IgD-negative memory B cell (primary cell): ENCODE data around the gene ZBED1. TPM values are rescaled to one million over a fixed set of nuclear protein-coding genes. Genes with fewer than 3 reads are reported as not detected.
"Not testable (repeated sequence)": the region's sequence is repeated elsewhere in the genome, so short reads cannot be mapped to it uniquely, and the experiment has no call there.

Experiments used
- H3K27ac Mint-ChIP-seq, 3 donors: one replicate each; pipeline ENCODE4 v1.8.0; 2020 to 2022; ENCODE audit warnings: mild to moderate bottlenecking in 3 of 3, mixed read lengths in 3 of 3, moderate library complexity in 1 of 3
- H3K27me3 Mint-ChIP-seq: one replicate; pipeline ENCODE4 v1.8.0; 2021; ENCODE audit warnings: mixed read lengths
- H3K36me3 Mint-ChIP-seq: one replicate; pipeline ENCODE4 v1.8.0; 2020; ENCODE audit warnings: mild to moderate bottlenecking, mixed read lengths
- H3K4me1 Mint-ChIP-seq, 3 donors: one replicate each; pipeline ENCODE4 v1.8.0; 2020 to 2022; ENCODE audit warnings: mixed read lengths in 3 of 3, mild to moderate bottlenecking in 1 of 3
- H3K4me3 Mint-ChIP-seq, 4 donors: one replicate each; pipeline ENCODE4 v1.8.0; 2020 to 2022; ENCODE audit warnings: mild to moderate bottlenecking in 4 of 4, mixed read lengths in 4 of 4, moderate library complexity in 3 of 4
- H3K9me3 Mint-ChIP-seq, 3 donors: one replicate each; pipeline ENCODE4 v1.8.0; 2020 to 2021; ENCODE audit warnings: mixed read lengths in 3 of 3, mild to moderate bottlenecking in 1 of 3
- polyA plus RNA-seq: library from polyadenylated mRNA; unstranded; fragments of 300-500 nt; fragmentation: Illumina TruSeq; gene quantifications from one replicate; pipeline ENCODE4 v1.2.3, GENCODE V29; 2021

The ZBED1 gene
- polyA plus RNA-seq, 1 donor from 2014 or later, result 45.0 TPM

DNA sequence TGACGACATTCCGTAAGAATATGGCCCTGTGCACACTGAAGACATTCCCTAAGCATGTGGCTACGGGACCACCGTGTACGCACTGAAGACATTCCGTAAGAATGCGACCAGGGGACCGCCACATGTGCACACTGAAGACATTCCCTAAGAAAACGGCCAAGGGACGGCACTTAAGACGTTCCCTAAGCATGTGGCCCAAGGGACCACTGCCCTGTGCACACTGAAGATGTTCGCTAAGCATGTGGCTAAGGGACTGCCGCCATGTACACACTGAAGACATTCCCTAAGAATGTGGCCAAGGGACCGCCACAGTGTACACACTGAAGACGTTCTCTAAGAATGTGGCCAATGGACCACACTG, 21.4 kb downstream of the ZBED1 start:
- H3K9me3 Mint-ChIP-seq, result no peaks in the 10 kb centered on the region
- H3K27ac Mint-ChIP-seq, result no peak overlapping the region
- peaks cover 4% of the 10 kb centered on the region for H3K36me3 Mint-ChIP-seq
- H3K27me3 Mint-ChIP-seq, result no peaks in the 10 kb centered on the region
- peaks cover 3 to 7% (median 4%) of the 10 kb centered on the region in 3 donors for H3K4me1 Mint-ChIP-seq
- H3K4me3 Mint-ChIP-seq, result no peak overlapping the region

DNA sequence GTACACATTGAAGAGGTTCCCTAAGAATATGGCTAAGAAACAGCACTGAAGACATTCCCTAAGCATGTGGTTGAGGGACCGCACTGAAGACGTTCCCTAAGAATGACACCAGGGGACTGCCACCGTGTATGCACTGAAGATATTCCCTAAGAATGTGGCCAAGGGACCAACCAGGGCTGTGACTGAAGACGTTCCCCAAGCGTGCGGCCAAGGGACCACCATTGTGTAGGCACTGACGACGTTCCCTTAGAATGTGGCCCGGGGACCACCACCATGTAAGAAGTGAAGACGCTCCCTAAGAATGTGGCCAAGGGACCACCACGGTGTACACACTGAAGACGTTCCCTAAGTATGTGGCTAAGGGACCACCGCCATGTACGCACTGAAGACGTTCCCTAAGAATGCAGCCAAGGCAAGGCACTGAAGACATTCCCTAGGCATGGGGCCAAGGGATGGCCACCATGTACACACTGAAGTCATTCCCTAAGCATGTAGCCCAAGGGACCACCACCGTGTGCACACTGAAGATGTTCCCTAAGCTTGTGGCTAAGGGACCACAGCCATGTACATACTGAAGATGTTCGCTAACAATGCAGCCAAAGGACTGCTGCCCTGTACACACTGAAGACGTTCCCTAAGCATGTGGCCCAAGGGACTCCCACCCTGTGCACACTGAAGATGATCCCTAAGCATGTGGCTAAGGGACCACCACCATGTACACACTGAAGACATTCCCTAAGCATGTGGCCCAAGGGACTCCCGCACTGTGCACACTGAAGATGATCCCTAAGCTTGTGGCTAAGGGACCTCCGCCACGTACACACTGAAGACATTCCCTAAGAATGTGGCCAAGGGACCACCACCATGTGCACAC, 22.0 kb downstream of the ZBED1 start:
- no peaks in the 10 kb centered on the region for H3K27me3 Mint-ChIP-seq
- H3K9me3 Mint-ChIP-seq, result no peaks in the 10 kb centered on the region
- H3K4me1 Mint-ChIP-seq, result peaks cover 3 to 10% (median 4%) of the 10 kb centered on the region in 3 donors
- H3K27ac Mint-ChIP-seq, result no peak overlapping the region
- peaks cover 4% of the 10 kb centered on the region for H3K36me3 Mint-ChIP-seq
- peak overlapping the region in 1 of 4 donors; percentile 23 for H3K4me3 Mint-ChIP-seq

DNA sequence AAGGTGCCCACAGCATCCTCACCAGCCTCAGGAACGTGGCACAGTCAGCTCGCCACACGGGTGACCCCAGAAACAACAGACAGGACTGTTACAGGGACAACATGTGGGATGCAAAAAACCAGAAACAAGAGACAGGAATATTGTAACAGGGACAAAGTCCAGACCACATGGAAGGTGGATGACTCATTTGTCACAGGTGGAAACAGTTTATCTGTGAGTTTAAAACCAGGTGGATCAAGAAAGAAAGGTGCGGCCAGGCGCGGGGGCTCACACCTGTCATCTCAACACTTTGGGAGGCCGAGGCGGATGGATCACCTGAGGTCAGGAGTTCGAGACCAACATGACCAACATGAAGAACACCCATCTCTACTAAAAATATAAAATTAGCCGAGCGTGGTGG, 23.5 kb downstream of the ZBED1 start:
- not testable (repeated sequence) for H3K36me3 Mint-ChIP-seq, H3K27me3 Mint-ChIP-seq, H3K4me1 Mint-ChIP-seq, H3K9me3 Mint-ChIP-seq
- H3K27ac Mint-ChIP-seq, result peak overlapping the region in 1 of 3 donors; percentile 63
- H3K4me3 Mint-ChIP-seq, result peak overlapping the region in 1 of 4 donors; percentile 49

DNA sequence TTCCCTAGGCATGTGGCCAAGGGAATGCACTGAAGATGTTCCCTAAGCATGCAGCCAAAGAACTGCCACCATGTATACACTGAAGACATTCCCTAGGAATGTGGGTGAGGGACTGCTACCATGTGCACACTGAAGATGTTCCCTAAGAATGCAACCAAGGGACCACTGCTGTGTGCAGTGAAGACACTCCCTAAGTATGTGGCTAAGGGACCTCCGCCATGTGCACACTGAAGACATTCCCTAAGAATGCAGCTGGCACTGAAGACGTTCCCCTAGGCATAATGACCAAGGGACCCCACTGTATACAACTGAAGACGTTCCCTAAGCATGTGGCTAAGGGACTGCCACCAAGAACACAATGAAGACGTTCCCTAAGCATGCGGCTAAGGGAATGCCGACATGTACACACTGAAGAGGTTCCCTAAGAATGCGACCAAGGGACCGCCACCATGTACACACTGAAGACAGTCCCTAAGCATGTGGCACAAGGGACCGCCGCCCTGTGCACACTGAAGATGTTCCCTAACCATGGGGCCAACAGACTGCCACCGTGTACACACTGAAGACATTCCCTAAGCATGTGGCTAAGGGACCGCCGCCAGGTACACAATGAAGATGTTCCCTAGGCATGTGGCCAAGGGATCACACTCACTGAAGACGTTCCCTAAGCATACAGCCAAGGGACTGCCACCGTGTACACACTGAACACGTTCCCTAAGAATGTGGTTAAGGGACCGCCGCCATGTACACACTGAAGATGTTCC, 25.6 kb downstream of the ZBED1 start:
- no peak overlapping the region for H3K27ac Mint-ChIP-seq
- no peaks in the 10 kb centered on the region for H3K27me3 Mint-ChIP-seq
- H3K4me3 Mint-ChIP-seq, result no peak overlapping the region
- no peaks in the 10 kb centered on the region for H3K9me3 Mint-ChIP-seq
- peaks cover 3 to 10% (median 4%) of the 10 kb centered on the region in 3 donors for H3K4me1 Mint-ChIP-seq
- no peaks in the 10 kb centered on the region for H3K36me3 Mint-ChIP-seq

DNA sequence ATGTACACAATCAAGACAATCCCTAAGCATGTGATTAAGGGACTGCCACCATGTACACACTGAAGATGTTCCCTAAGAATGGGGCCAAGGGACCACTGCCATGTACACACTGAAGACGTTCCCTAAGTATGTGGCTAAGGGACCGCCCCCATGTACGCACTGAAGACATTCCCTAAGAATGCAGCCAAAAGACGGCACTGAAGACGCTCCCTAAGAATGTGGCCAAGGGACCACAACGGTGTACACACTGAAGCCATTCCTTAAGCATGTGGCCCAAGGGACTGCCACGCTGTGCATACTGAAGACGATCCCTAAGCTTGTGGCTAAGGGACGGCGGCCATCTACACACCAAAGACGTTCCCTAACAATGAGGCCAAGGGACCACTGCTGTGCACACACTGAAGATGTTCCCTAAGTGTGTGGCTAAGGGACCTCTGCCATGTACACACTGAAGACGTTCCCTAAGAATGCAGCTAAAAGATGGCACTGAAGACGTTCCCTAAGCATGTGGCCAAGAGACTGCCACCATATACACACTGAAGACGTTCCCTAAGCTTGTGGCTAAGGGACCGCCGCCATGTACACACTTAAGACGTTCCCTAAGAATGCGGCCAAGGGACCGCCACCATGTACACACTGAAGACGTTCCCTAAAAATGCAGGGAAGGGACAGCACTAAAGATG, 26.4 kb downstream of the ZBED1 start:
- peaks cover 0 to 3% (median 0%) of the 10 kb centered on the region in 3 donors for H3K9me3 Mint-ChIP-seq
- H3K27ac Mint-ChIP-seq, result no peak overlapping the region

DNA sequence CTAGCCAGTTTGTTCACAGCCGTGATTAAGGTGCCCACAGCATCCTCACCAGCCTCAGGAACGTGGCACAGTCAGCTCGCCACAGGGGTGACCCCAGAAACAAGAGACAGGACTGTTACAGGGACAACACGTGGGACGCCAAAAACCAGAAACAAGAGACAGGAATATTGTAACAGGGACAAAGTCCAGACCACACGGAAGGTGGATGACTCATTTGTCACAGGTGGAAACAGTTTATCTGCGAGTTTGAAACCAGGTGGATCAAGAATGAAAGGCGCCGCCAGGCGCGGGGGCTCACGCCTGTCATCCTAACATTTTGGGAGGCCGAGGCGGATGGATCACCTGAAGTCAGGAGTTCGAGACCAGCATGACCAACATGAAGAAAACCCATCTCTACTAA, 27.7 kb downstream of the ZBED1 start:
- H3K4me3 Mint-ChIP-seq, H3K9me3 Mint-ChIP-seq, H3K4me1 Mint-ChIP-seq, H3K27me3 Mint-ChIP-seq, H3K27ac Mint-ChIP-seq, H3K36me3 Mint-ChIP-seq: not testable (repeated sequence)

More for the DNA sequence above, 26.4 kb downstream of the ZBED1 start:
- Mint-ChIP-seq H3K4me1 (peaks cover 3 to 10% (median 4%) of the 10 kb centered on the region in 3 donors), H3K27me3 (no peaks in the 10 kb centered on the region), H3K4me3 (no peak overlapping the region), H3K36me3 (no peaks in the 10 kb centered on the region)

DNA sequence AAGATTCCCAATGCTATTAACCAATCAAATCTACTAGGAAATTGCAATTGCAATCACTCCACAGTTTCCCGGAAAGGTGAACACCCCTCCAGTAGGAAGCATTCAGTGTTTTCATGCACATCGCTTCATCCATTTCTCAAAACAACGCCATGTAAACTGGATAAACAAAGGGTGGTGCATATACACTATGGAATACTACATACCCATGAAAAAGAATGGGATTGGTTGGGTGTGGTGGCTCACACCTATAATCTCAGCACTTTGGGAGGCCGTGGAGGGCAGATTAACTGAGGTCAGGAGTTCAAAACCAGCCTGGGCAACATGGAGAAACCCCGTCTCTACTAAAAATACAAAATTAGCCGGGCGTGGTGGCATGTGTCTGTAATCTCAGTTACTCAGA, 29.1 kb downstream of the ZBED1 start:
- Mint-ChIP-seq H3K9me3 (peaks cover 0 to 3% (median 0%) of the 10 kb centered on the region in 3 donors), H3K36me3 (peaks cover 2% of the 10 kb centered on the region), H3K4me1 (peaks cover 1 to 12% (median 4%) of the 10 kb centered on the region in 3 donors), H3K27ac (no peak overlapping the region), H3K4me3 (no peak overlapping the region), H3K27me3 (no peaks in the 10 kb centered on the region)

DNA sequence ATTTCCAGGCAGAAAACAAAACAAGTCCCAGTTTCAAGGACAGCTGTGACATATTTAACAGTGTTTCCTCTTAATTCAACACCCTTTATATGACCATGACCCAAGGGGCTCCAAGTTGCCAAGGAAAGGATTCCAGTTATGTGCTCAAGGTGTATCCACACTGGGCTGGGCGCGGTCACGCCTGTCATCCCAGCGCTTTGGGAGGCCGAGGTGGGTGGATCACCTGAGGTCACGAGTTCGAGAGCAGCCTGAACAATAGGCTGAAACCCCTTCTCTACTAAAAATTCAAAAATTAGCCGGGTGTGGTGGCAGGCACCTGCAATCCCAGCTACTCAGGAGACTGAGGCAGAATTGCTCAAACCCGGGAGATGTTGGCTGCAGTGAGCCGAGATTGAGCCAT, 29.6 kb downstream of the ZBED1 start:
- H3K36me3 Mint-ChIP-seq, H3K9me3 Mint-ChIP-seq, H3K27ac Mint-ChIP-seq, H3K27me3 Mint-ChIP-seq, H3K4me3 Mint-ChIP-seq: not testable (repeated sequence)
- H3K4me1 Mint-ChIP-seq, result peaks cover 1 to 12% (median 4%) of the 10 kb centered on the region in 3 donors

DNA sequence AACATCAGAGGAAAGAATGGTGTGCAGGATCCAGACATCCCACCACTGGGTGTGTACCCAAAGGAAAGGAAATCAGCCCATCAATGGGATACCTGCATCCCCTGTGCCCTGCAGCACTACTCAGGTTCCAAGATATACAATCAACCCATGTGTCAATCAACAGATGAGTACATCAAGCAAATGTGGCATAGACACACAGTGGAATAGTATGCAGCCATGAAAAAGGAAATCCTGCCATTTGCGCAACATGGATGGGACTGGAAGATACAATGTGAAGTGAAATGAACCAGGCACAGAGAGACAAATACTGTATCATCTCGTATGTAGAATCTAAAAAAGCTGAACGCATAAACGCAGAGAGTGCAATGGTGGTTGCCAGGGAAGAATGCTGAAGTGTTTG, 30.9 kb downstream of the ZBED1 start:
- H3K4me3 Mint-ChIP-seq, result peak overlapping the region in 1 of 4 donors; percentile 43
- H3K36me3 Mint-ChIP-seq, H3K9me3 Mint-ChIP-seq, H3K27ac Mint-ChIP-seq, H3K27me3 Mint-ChIP-seq, H3K4me1 Mint-ChIP-seq: not testable (repeated sequence)

DNA sequence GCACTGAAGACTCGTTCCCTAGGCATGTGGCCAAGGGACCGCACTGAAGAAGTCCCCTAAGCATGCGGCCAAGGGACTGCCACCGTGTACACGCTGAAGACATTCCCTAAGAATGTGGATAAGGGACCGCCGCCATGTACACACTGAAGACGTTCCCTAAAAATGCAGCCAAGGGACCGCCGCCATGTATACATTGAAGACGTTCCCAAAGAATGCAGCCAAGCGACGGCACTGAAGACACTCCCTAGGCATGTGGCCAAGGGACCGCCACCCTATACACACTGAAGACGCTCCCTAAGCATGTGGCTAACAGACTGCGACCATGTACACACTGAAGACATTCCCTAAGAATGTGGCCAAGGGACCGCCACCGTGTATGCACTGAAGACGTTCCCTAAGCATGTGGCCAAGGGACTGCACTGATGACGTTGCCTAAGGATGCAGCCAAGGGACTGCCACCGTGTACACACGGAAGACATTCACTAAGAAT, 31.5 kb downstream of the ZBED1 start:
- H3K4me3 Mint-ChIP-seq, result no peak overlapping the region
- H3K4me1 Mint-ChIP-seq, result peaks cover 0 to 7% (median 5%) of the 10 kb centered on the region in 3 donors
- H3K9me3 Mint-ChIP-seq, result peaks cover 0 to 3% (median 0%) of the 10 kb centered on the region in 3 donors
- H3K27ac Mint-ChIP-seq, result no peak overlapping the region
- peaks cover 2% of the 10 kb centered on the region for H3K36me3 Mint-ChIP-seq
- no peaks in the 10 kb centered on the region for H3K27me3 Mint-ChIP-seq

DNA sequence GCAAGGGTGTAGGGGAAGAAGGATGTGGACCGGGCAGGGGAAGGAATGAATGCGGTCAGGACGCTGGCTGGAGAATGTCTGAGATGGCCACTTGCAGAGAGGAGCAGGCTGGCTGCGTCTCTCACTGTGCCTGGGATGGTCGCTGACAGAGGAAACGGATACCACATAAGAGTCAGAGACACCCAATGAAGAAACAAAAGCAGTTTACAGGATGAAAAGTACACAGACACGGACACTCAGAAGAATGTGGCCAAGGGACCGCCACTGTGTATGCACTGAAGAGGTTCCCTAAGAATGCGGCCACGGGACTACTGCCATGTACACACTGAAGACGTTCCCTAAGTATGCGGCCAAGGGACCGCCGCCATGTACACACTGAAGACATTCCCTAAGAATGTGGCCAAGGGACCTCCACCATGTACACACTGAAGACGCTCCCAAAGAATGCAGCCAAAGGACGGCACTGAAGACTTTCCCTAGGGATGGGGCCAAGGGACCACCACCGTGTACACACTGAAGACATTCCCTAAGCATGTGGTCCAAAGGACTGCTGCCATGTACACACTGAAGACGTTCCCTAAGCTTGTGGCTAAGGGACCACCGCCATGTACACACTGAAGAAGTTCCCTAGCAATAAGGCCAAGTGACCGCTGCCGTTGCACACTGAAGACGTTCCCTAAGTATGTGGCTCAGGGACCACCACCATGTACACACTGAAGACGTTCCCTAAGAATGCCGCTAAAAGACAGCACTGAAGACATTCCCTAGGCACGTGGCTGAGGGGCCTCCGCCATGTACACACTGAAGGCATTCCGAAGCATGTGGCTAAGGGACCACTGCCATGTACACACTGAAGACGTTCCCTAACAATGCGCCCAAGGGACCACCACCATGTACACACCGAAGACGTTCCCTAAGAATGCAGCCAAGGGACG, 32.2 kb downstream of the ZBED1 start:
- Mint-ChIP-seq H3K36me3 (peaks cover 2% of the 10 kb centered on the region), H3K9me3 (peaks cover 0 to 3% (median 0%) of the 10 kb centered on the region in 3 donors), H3K4me1 (peaks cover 0 to 3% (median 3%) of the 10 kb centered on the region in 3 donors), H3K27me3 (no peaks in the 10 kb centered on the region), H3K4me3 (peak overlapping the region in 1 of 4 donors; percentile 67), H3K27ac (no peak overlapping the region)

DNA sequence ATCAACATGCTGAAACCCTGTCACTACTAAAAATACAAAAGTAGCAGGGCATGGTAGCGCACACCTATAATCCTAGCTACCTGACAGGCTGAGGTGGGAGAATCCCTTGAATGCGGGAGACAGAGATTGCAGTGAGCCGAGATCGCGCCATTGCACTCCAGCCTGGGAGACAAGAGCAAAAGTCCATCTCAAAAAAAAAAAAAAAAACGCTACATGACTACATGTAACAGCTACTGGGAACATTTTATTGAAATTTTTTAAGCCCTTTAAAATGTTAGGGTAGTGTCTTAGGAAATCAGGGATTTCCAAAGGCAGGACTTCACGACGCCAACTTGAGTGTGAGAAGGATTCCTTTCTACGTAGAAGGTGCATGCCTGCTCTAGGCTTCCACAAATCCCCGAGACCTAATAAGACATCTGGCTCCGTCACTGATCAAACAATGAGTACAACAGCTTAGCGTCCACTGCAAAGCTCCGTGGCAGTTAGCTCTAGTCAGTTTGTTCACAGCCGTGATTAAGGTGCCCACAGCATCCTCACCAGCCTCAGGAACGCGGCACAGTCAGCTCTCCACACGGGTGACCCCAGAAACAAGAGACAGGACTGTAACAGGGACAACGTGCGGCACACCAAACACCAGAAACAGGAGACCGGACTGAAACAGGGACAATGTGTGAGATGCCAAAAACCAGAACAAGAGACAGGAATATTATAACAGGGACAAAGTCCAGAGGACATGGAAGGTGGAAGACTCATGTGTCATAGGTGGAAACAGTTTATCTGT, 33.7 kb downstream of the ZBED1 start:
- peaks cover 0 to 4% (median 3%) of the 10 kb centered on the region in 3 donors for H3K4me1 Mint-ChIP-seq
- H3K27me3 Mint-ChIP-seq, result no peaks in the 10 kb centered on the region
- peaks cover 2% of the 10 kb centered on the region for H3K36me3 Mint-ChIP-seq
- peaks cover 0 to 3% (median 0%) of the 10 kb centered on the region in 3 donors for H3K9me3 Mint-ChIP-seq
- no peak overlapping the region for H3K27ac Mint-ChIP-seq
- no peak overlapping the region for H3K4me3 Mint-ChIP-seq

DNA sequence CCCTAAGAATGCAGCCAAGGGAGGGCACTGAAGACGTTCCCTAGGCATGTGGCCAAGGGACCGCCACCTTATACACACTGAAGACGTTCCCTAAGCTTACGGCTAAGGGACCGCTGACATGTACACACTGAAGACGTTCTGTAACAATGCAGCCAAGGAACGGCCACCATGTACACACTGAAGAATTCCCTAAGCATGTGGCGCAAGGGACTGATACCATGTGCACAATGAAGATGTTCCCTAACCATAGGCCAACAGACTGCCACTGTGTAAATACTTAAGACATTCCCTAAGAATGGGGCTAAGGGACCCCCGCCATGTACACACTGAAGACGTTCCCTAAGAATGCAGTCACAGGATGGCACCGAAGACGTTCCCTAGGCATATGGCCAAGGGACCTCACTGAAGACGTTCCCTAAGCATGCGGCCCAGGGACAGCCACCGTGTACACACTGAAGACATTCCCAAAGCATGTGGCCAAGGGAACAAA, 36.1 kb downstream of the ZBED1 start:
- no peaks in the 10 kb centered on the region for H3K9me3 Mint-ChIP-seq
- H3K36me3 Mint-ChIP-seq, result peaks cover 4% of the 10 kb centered on the region
- no peak overlapping the region for H3K4me3 Mint-ChIP-seq
- H3K27me3 Mint-ChIP-seq, result no peaks in the 10 kb centered on the region
- H3K27ac Mint-ChIP-seq, result no peak overlapping the region
- peaks cover 0 to 4% (median 3%) of the 10 kb centered on the region in 3 donors for H3K4me1 Mint-ChIP-seq
